HG03558 (cell line): Measurements from ENCODE around the gene RASGRP1.

Source experiments
- ATAC-seq: cut with Tn5 transposase; IDR thresholded peaks from one replicate; pipeline ENCODE4 v1.9.1; 2021; ENCODE audit warnings: moderate number of reproducible peaks; ENCODE audit not compliant: unreplicated experiment; ENCODE audit errors: extremely low read depth

RASGRP1 gene

GRCh38 chr15:38470816-38471215 is 93.8 kb downstream of the RASGRP1 start:
- ATAC-seq = no peak

GRCh38 chr15:38464675-38465074 is 99.9 kb downstream of the RASGRP1 start:
- ATAC-seq = no peak

- ATAC-seq = no peak
Measured at GRCh38 chr15:38463893-38464292, 100.7 kb downstream of the RASGRP1 start.

GRCh38 chr15:38461066-38461833 is 103.4 kb downstream of the RASGRP1 start:
- ATAC-seq = peak; percentile 53

GRCh38 chr15:38460543-38460942 is 104.1 kb downstream of the RASGRP1 start:
- ATAC-seq = no peak

GRCh38 chr15:38459480-38459879 is 105.1 kb downstream of the RASGRP1 start:
- no peak for ATAC-seq

GRCh38 chr15:38458646-38459045 is 106.0 kb downstream of the RASGRP1 start:
- ATAC-seq = no peak

GRCh38 chr15:38455092-38455491 is 109.5 kb downstream of the RASGRP1 start:
- no peak for ATAC-seq

GRCh38 chr15:38454696-38455090 is 109.9 kb downstream of the RASGRP1 start:
- no peak for ATAC-seq

- ATAC-seq = peak; percentile 47
Measured at GRCh38 chr15:38453971-38454695, 110.5 kb downstream of the RASGRP1 start, which contains the start of gene FAM98B. Gene FAM98B (plus strand): TSS chr15:38454127. CDS start chr15:38454162, 35 bp downstream.

- ATAC-seq = no peak
Measured at GRCh38 chr15:38441130-38441519, 123.5 kb downstream of the RASGRP1 start.

GRCh38 chr15:38440353-38441129 is 124.1 kb downstream of the RASGRP1 start:
- peak; percentile 56 for ATAC-seq
